Measurements from ENCODE around the gene VWF. TPM values are rescaled to one million over a fixed set of nuclear protein-coding genes. Genes with fewer than 3 reads are reported as not detected.

Gene VWF
- total and polyA plus RNA-seq, 12 donors: 104 to 480 (median 253) TPM

GRCh38 chr12:6074979-6075585 is 49.4 kb downstream of the VWF start:
- peak; percentile 44 to 47 for DNase-seq
- Histone ChIP-seq H3K27ac (peak overlapping the region; percentile 55 to 86 (median 74)), H3K36me3 (peaks cover 0 to 55% (median 0%) of the 10 kb centered on the region in 9 donors), H3K27me3 (peaks cover 0 to 41% (median 6%) of the 10 kb centered on the region in 7 donors), H3K9me3 (no peaks in the 10 kb centered on the region), H3K4me3 (peak overlapping the region in 9 of 10 donors; percentile 14 to 38 (median 24)), H3K4me1 (peaks cover 17 to 99% (median 55%) of the 10 kb centered on the region in 9 donors)
- intact Hi-C loops (cut with DNase I): loop anchor here in 7 of 10 donors (5.0 to 10.0 kb wide), 8 partner anchors 42 to 202 kb away; partner anchors contain the start of gene VWF (in 1 of the 7)
- ATAC-seq: peak; percentile 34 to 71 (median 54)
- peak in 1 of 9 donors; percentile 11 for TF ChIP-seq CTCF (IDR thresholded peaks at IDR 0.05)
- 27% methylated on average over 30 to 31 of the region's 31 CpGs for WGBS, 2 donors

- no peak for TF ChIP-seq CTCF (IDR thresholded peaks at IDR 0.05)
- no peak for ATAC-seq
- 34 to 39% methylated on average over 4 of the region's 4 CpGs for WGBS, 2 donors
- Histone ChIP-seq H3K27ac (peak overlapping the region; percentile 18 to 86 (median 71)), H3K36me3 (peaks cover 0 to 60% (median 0%) of the 10 kb centered on the region in 9 donors), H3K4me1 (peaks cover 17 to 99% (median 57%) of the 10 kb centered on the region in 9 donors), H3K27me3 (peaks cover 0 to 41% (median 6%) of the 10 kb centered on the region in 7 donors), H3K9me3 (no peaks in the 10 kb centered on the region), H3K4me3 (peak overlapping the region in 5 of 10 donors; percentile 22 to 38 (median 32))
- no peak for DNase-seq
- intact Hi-C loops (cut with DNase I): loop anchor here in 7 of 10 donors (5.0 to 10.0 kb wide), 8 partner anchors 43 to 203 kb away; partner anchors contain the start of gene VWF (in 1 of the 7)
These were observed 50.0 kb downstream of the VWF start for GRCh38 chr12:6074427-6074826.

- peaks cover 0 to 41% (median 6%) of the 10 kb centered on the region in 7 donors for H3K27me3 ChIP-seq
- H3K36me3 ChIP-seq: peaks cover 0 to 70% (median 0%) of the 10 kb centered on the region in 9 donors
- no peak overlapping the region for H3K4me3 ChIP-seq
- no peak for TF ChIP-seq CTCF (IDR thresholded peaks at IDR 0.05)
- peaks cover 17 to 95% (median 56%) of the 10 kb centered on the region in 9 donors for H3K4me1 ChIP-seq
- peak overlapping the region in 9 of 10 donors; percentile 18 to 86 (median 58) for H3K27ac ChIP-seq
- H3K9me3 ChIP-seq: no peaks in the 10 kb centered on the region
- WGBS, 2 donors: 80 to 81% methylated on average over 7 of the region's 7 CpGs
- intact Hi-C loops (cut with DNase I): loop anchor here in 7 of 10 donors (5.0 to 10.0 kb wide), 8 partner anchors 44 to 204 kb away; partner anchors contain the start of gene VWF (in 1 of the 7)
- DNase-seq (no peak), ATAC-seq (no peak)
These were observed 51.0 kb downstream of the VWF start for GRCh38 chr12:6073426-6073825.

- DNase-seq (peak in 1 of 2 donors; percentile 71), ATAC-seq (peak; percentile 22 to 64 (median 38))
- intact Hi-C loops (cut with DNase I): loop anchor here in 7 of 10 donors (5.0 to 10.0 kb wide), 8 partner anchors 45 to 205 kb away; partner anchors contain the start of gene VWF (in 1 of the 7)
- H3K9me3 ChIP-seq: no peaks in the 10 kb centered on the region
- peak in 6 of 9 donors; percentile 23 to 52 (median 34) for TF ChIP-seq CTCF (IDR thresholded peaks at IDR 0.05)
- WGBS, 2 donors: 70% methylated on average over 10 of the region's 10 CpGs
- H3K4me1 ChIP-seq: peaks cover 10 to 93% (median 49%) of the 10 kb centered on the region in 9 donors
- peak overlapping the region in 9 of 10 donors; percentile 8 to 86 (median 67) for H3K27ac ChIP-seq
- H3K27me3 ChIP-seq: peaks cover 0 to 41% (median 6%) of the 10 kb centered on the region in 7 donors
- H3K4me3 ChIP-seq: no peak overlapping the region
- peaks cover 0 to 65% (median 0%) of the 10 kb centered on the region in 9 donors for H3K36me3 ChIP-seq
These were observed 52.1 kb downstream of the VWF start for GRCh38 chr12:6072302-6072752.
